GM13976 (cell line): ENCODE measurements around the gene SLC30A9.

Experiments used
- DNase-seq: peaks from one replicate; pipeline ENCODE4 v3.0.0; 2012; ENCODE audit warnings: low spot score
- in situ Hi-C: fragments of 300-500 bp; cut with MboI; formaldehyde crosslinking; loops from one replicate; pipeline ENCODE4 v1.12.0; 2022; ENCODE audit warnings: low sequenced_read_pairs, mixed read lengths, inconsistent platforms; ENCODE audit not compliant: unreplicated experiment
- TF ChIP-seq, protein P1 (sequence below): IDR thresholded peaks from 2 replicates; pipeline ENCODE4 v1.5.1; 2012; ENCODE audit warnings: borderline replicate concordance, mild to moderate bottlenecking; ENCODE audit not compliant: insufficient read depth; ENCODE audit errors: extremely low read depth, missing control alignments, control extremely low read depth

SLC30A9 gene

DNA sequence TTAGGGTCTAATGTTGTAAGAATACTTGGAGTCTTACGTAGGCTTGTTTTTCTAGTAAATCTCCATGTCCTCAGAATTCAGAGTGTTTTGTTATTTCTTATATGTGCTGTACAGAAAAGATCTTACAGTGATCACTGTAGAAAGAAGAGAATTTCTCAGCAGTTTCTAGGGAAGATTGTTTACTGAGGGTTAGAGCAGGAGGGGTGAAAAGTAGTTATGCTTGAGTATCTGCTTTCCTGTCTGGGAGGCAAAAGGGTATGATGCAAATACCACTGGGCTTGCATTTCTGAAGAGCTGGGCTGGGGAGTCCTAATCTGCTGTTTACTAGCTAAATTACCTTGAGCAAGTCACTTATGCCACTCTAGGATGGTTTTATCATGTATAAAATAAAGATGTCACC, 84.0 kb downstream of the SLC30A9 start:
- TF ChIP-seq, protein P1, sequence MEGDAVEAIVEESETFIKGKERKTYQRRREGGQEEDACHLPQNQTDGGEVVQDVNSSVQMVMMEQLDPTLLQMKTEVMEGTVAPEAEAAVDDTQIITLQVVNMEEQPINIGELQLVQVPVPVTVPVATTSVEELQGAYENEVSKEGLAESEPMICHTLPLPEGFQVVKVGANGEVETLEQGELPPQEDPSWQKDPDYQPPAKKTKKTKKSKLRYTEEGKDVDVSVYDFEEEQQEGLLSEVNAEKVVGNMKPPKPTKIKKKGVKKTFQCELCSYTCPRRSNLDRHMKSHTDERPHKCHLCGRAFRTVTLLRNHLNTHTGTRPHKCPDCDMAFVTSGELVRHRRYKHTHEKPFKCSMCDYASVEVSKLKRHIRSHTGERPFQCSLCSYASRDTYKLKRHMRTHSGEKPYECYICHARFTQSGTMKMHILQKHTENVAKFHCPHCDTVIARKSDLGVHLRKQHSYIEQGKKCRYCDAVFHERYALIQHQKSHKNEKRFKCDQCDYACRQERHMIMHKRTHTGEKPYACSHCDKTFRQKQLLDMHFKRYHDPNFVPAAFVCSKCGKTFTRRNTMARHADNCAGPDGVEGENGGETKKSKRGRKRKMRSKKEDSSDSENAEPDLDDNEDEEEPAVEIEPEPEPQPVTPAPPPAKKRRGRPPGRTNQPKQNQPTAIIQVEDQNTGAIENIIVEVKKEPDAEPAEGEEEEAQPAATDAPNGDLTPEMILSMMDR, result no peak
- DNase-seq, result no peak
- in situ Hi-C loops, result no loop called here

DNA sequence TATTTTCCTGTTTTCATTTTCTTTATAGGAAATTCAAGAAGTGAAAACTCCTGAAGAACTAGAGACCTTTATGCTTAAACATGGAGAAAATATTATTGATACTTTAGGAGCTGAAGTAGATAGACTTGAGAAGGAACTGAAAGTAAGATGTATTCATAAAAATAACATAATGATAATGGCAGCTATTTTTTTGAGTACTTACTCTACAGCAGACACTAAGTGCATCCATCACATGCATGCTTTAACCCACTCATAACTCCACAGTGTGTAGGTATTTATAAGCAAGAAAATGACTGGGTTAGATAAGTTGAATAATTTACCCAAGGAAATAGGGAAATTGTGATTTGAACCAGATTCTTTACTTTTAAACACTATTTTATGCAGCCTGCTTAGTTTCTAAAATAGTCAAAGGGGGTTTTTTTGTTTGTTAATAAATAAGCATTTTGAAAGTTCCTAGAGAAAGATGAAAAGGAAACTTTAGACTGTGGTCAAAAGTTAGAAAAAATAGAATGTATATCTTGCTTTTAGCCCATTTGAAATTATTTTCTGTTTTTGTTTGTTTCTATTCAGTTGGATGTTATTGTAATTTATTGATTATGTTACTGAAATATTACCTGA, 88.0 kb downstream of the SLC30A9 start:
- TF ChIP-seq, protein P1, result no peak
- in situ Hi-C loops, result no loop called here
- peak; percentile 64 for DNase-seq

DNA sequence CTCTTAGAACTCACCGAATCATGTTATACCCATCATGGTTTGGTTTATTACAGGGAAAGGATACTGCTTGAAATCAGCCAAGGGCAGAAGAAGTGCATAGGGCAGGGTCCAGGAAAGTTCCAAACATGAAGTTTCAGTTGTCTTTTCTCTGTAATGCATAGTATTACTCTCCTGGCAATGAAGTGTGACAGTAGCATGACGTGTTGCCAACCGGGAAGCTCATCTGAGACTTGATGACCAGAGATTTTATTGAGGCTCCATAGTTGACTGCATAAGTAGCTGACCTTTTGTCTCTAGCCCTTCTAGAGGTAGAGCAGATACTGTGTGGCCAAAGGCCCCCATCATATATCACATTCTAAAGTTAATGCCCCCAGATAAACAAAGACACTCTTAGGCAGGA, 90.0 kb downstream of the SLC30A9 start:
- DNase-seq, result peak; percentile 29
- in situ Hi-C loops, result no loop called here
- TF ChIP-seq, protein P1, result no peak

DNA sequence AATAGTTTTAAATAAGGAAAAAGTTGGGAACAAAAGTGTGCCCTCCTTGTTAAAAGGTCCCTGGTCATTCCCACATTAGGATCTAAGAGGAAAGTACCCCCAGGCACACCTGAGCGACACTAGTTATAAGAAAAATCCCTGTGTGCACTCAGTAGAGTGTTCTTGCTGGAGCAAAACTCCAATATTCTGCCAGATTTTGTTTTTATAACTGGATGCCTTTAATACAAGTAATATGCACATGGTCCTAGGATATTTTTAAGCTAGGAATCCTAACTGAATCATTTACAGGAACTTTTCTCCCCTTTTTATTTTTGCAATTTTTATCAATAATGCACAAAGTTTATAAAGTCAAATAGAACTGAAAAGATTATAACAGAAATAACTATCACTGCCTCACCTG, 93.5 kb downstream of the SLC30A9 start:
- DNase-seq, result no peak
- in situ Hi-C loops, result no loop called here
- TF ChIP-seq, protein P1, result no peak

DNA sequence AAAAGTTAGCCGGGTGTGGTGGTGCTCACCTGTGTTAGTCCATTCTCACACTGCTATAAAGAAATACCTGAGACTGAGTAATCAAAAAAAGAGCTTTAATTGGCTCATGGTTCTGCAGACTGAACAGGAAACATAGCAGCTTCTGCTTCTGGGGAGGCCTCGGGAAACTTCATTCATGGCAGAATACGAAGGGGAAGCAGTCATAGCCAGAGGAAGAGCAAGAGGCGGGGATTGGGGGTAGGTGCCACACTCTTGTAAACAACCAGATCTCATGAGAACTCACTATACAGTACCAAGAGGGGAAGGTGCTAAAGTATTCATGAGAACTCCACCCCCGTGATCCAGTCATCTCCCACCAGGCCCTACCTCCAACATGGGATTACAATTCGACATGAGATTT, 98.1 kb downstream of the SLC30A9 start:
- TF ChIP-seq, protein P1, result no peak
- DNase-seq, result no peak
- in situ Hi-C loops, result no loop called here

DNA sequence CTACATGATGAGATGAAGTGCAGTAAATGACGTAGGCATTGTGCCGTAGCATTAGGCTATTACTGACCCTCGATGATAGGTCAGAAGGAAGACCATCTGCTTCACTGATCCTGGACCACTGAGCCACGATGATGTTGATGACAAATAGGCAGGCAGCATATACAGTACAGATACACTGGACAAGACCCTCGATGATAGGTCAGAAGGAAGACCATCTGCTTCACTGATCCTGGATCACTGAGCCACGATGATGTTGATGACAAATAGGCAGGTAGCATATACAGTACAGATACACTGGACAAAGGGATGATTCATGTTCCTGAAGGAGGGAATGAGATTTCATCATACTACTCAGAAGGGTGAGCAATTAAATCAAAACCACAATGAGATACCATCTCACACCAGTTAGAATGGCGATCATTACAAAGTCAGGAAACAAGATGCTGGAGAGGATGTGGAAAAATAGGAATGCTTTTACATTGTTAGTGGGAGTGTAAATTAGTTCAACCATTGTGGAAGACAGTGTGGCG, 111.2 kb downstream of the SLC30A9 start:
- in situ Hi-C loops, result no loop called here
- no peak for DNase-seq
- TF ChIP-seq, protein P1, result no peak
